Activated effector memory CD4-positive, alpha-beta T cell treated with anti-CD3 and anti-CD28 coated beads, Interleukin-2, amount 50 U/mL, for 16 hours (primary cell): ENCODE data around the gene HOXA3.

Source experiments
- DNase-seq: peaks from one replicate; pipeline ENCODE4 v3.0.0-alpha.2; 2020

HOXA3 gene

GRCh38 chr7:27165996-27166530 is 13.7 kb upstream of the HOXA3 start:
- DNase-seq, result no peak

GRCh38 chr7:27165089-27165995 is 13.0 kb upstream of the HOXA3 start, which contains the start of gene HOXA9:
TSS of gene HOXA9 (minus strand) at chr7:27165537. CDS start at chr7:27165457, 80 bp downstream.
- peak; percentile 69 for DNase-seq

DNA sequence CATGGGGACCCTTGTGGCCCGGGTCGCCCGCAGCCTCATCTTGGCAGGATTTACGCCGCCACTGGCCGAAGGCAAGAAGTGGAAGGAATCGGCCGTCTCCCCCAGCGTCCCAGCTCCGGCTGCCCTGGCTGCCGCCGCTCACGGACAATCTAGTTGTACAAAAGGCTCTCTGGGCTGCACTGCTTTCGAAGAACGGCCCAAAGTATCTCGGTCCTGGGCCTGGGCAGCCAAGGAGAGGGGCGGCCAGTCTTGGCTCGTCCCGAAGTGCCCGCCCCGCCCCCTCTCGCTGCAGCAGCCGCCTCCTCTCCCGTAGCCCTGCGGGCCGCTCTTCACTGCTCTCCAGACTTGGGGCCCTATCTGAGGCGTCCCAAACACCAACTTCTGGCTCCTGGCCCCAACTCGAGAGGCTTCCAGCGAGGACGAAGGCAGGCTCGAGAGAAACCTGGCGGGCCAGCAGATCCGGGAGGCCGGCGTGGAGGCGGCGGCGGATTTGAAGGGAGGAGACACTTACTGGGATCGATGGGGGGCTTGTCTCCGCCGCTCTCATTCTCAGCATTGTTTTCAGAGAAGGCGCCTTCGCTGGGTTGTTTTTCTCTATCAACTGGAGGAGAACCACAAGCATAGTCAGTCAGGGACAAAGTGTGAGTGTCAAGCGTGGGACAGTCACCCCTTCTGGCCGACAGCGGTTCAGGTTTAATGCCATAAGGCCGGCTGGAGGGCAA is 12.1 kb upstream of the HOXA3 start:
- no peak for DNase-seq

- no peak for DNase-seq
Observed at GRCh38 chr7:27164045-27164366, 11.6 kb upstream of the HOXA3 start.

- peak; percentile 36 for DNase-seq
Observed at GRCh38 chr7:27163288-27164044, 11.1 kb upstream of the HOXA3 start.

DNA sequence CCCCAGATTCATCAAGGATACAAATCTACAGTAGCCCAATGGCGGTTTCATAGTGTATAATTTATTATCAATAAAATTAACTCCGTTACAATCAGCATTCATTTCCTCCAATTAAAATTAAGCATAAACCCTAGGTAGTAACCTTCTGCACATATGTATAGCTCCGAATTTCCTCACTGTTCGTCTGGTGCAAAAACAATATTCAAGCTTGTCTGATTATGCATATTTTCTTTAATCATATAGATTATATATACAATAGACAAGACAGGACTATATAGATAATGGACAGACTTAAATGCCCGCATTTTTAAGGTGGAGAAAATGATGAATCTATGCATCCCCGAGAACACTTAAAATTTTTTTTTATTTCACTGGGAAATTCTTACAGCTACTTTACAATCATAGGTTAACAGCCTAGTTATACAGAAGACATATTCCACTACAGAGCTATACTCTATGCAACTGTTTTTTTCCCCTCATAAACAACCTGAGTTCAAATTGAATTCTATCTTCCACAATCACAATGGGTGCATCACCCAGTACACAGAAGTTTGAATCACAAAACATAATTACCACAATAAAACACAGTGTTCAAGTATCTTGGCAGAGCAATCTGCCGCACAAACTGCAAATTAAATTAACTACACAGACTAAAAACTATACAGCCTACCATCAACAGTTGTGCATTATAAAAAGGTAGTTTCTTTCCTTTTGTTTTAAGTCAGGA is 10.3 kb upstream of the HOXA3 start:
- no peak for DNase-seq

DNA sequence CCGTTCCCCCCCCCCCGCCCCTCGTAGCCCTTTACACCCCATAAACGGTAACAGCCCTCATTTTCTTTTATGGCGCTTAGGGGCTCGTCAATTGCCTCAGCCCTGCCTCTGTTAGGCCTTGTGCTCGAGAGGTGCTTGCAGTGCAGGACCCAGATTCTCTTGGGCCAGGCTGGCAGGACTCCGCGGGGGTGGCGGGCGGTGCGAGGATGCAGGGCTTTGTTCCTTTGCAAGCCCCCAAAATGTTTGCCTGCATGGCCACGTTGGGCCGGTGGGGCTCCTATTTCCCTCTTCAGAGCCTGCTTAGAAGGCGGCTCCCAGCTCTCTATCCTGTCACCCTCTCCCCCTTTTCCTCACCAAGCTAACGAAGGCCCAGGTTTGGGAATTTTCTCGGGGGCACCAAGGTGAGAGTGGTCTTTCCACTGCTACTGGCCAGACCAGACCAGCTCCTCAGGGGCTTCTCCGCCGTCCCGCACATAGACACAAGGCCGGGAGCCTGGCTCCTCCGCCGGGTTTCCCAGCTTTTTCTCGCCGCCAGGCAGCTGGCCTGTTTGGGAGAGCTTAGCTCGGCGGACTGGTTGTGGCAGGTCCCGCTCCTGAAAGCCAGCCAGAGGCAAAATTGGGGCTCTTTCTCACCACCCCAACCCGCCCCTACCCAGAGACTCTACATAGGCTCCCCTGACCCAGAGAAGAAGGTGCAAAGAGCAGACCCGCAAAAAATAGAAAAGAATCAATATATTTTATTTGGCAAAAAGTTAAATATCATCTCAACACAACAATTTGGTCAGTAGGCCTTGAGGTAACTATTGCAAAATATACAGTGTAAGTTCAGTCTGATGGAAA is 9.6 kb upstream of the HOXA3 start:
- peak; percentile 50 for DNase-seq

- DNase-seq, result no peak
Observed at GRCh38 chr7:27161214-27161720, 8.9 kb upstream of the HOXA3 start.

- peak; percentile 94 for DNase-seq
Observed at GRCh38 chr7:27160546-27161213, 8.3 kb upstream of the HOXA3 start.

- DNase-seq, result peak; percentile 67
Observed at GRCh38 chr7:27160145-27160545, 7.8 kb upstream of the HOXA3 start.

DNA sequence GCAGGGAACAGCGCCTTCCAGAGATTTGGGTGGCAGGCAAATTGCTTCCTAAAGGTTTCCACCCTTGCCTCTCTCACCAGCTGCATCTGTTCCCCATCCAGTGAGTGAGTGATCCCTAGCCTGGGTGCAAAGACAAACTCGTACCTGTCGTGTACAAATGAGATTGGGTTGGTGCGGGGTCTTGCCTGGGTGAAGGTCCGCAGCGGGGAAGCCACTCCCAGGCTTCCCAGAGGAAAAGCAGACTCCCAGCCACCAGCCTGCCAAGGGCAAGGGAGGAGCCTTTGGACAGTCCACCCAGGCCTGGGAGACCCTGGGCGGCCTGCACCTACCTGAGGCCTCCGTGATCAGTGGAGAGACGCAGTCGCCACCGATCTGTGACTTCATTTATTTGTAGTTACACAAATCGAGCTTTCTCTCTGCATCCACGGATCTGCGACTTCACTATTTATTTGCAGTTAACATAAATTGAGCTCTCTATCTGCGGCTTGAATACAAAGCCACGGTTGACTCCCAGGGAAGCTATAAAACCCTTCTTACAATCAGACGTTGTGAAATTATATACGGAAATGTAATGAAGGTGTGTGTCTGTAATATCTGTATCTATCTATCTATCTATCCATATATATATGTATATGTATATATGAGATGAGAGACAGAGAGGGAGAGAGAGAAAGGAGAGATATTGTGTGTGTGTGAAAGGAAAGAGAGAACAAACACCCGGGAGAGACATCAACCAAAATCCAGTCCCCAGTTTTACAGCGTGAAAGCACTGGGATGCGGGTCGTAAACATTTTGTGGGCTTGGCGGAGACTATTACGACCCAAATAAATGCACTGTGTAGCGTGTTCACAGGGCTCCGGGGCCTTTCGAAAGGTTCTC is 7.1 kb upstream of the HOXA3 start:
- DNase-seq, result peak; percentile 34

GRCh38 chr7:27158436-27159265 is 6.3 kb upstream of the HOXA3 start:
- DNase-seq, result peak; percentile 61

- peak; percentile 41 for DNase-seq
Observed at GRCh38 chr7:27157702-27158431, 5.5 kb upstream of the HOXA3 start.

DNA sequence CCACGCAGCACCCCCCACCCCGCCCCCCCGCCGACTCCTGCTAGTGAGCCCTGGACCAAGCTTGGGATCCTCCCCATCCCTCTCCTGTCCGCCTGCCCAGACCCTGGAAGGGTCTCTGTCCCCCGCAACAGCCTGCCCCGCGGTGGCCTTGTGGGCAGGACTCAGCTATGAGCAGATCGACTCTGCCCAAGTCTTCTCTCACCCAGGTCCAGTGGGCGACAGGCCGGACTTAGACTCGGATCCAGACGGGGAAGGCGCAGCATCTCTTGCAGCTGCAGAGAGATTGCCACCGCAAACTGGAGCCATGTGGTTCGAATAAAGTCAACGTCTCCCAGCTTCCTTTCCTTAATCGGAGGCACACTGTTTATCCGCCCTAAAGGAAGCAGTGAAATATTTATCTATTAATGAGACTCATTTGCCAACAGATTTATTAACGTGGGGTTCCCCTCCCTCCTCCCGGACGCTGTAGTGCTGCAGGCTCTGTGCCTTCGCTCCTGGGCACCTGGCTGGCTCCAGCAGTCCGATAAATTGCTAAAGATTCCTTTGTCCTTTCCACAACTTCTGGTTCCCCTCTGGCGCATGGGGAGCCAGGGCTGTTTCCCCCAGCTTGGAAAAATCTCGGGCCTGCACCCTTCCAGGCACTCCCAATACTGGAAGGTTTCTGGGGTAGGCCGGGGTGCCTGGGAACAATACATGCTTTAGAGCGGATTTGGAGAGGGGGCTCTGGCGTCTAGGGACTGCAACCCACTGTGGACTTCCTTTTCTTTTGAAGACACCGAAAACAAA is 4.7 kb upstream of the HOXA3 start:
- DNase-seq, result peak; percentile 63

- DNase-seq, result peak; percentile 58
Observed at GRCh38 chr7:27156508-27156898, 4.1 kb upstream of the HOXA3 start, which contains the start of gene HOXA7. TSS of gene HOXA7 (minus strand) at chr7:27156675. CDS start at chr7:27156545, 130 bp downstream.

GRCh38 chr7:27155816-27156507 is 3.6 kb upstream of the HOXA3 start:
- peak; percentile 68 for DNase-seq
